Endothelial cell of umbilical vein (primary cell): ENCODE data around the gene METTL24. TPM values are rescaled to one million over a fixed set of nuclear protein-coding genes. Genes with fewer than 3 reads are reported as not detected.

ENCODE experiments used
- BruUV-seq: library from RNA; stranded (reverse); fragments of 400-500 nt; replicated peaks from 2 replicates; lab custom pipeline; 2021; lab: Mats Ljungman, UMichigan
- CTCF ChIA-PET: fragments of 300-600, 350-600 bp; sonication (Branson Sonifier 250); formaldehyde crosslinking; loops from one replicate; lab custom pipeline; 2021; ENCODE audit warnings: antibody characterized with exemption, inconsistent platforms; lab: Charles Lee
- POLR2A ChIA-PET: fragments of 300-600, 350-600 bp; sonication (Branson Sonifier 250); formaldehyde crosslinking; loops from one replicate; lab custom pipeline; 2021; ENCODE audit warnings: antibody characterized with exemption, inconsistent platforms; lab: Charles Lee
- DNase-seq: peaks from one replicate; pipeline ENCODE4 v3.0.0-alpha.2; 2011; ENCODE audit warnings: low read depth, low spot score
- FAIRE-seq: peaks from 2 replicates; lab custom pipeline; 2011; peaks lifted over from hg19 to GRCh38; lab: Jason Lieb, UNC
- H2AFZ ChIP-seq: 2 replicates; pipeline ENCODE4 v1.6.0; 2012; ENCODE audit warnings: low read depth, low read length, control low read depth, inconsistent platforms
- H3K27ac ChIP-seq: 2 replicates; pipeline ENCODE4 v1.5.1; 2011; ENCODE audit warnings: low read depth, mild to moderate bottlenecking, control low read depth, low read length, moderate library complexity; ENCODE audit not compliant: insufficient read depth
- H3K27me3 ChIP-seq, 2 experiments: 2 replicates each; pipeline versions ENCODE4 v1.6.0 to v1.6.1; 2011; ENCODE audit warnings: low read length in 2 of 2, mixed read lengths in 1 of 2; ENCODE audit not compliant: control insufficient read depth in 2 of 2, insufficient read depth in 2 of 2
- H3K36me3 ChIP-seq, 2 experiments: 2 replicates in 1 of 2; 3 replicates in 1 of 2; pipeline ENCODE4 v1.5.1; 2011; ENCODE audit warnings: low read length in 2 of 2, mild to moderate bottlenecking in 1 of 2, moderate library complexity in 1 of 2; ENCODE audit not compliant: control insufficient read depth in 2 of 2, insufficient read depth in 2 of 2; ENCODE audit errors: extremely low read depth in 1 of 2
- H3K4me1 ChIP-seq: 3 replicates; pipeline ENCODE4 v1.5.1; 2011; ENCODE audit warnings: mild to moderate bottlenecking, low read length; ENCODE audit not compliant: control insufficient read depth, insufficient read depth; ENCODE audit errors: extremely low read depth
- H3K4me2 ChIP-seq: 2 replicates; pipeline ENCODE4 v1.6.1; 2011; ENCODE audit warnings: low read length, control low read depth, mixed read lengths; ENCODE audit not compliant: insufficient read depth
- H3K4me3 ChIP-seq, 3 experiments: fragments of 200-600 bp in 1 of 3; sonication (generic), shearing (Covaris generic) in 1 of 3; replicated peaks in 1 of 3; 2 replicates each; pipeline ENCODE4 v1.5.1; 2011 to 2016; ENCODE audit warnings: control low read depth in 3 of 3, low read length in 3 of 3, mild to moderate bottlenecking in 2 of 3, inconsistent platforms in 1 of 3, low read depth in 1 of 3, moderate library complexity in 1 of 3; ENCODE audit not compliant: insufficient read depth in 1 of 3
- H3K79me2 ChIP-seq: 2 replicates; pipeline ENCODE4 v1.6.0; 2012; ENCODE audit warnings: low read length, inconsistent platforms; ENCODE audit not compliant: control insufficient read depth, insufficient read depth
- H3K9ac ChIP-seq: replicated peaks from 2 replicates; pipeline ENCODE3; 2011; ENCODE audit warnings: low read length, control low read depth; ENCODE audit not compliant: insufficient read depth; ENCODE audit errors: extremely low read depth
- H3K9me1 ChIP-seq: replicated peaks from 3 replicates; pipeline ENCODE4 v1.6.0; 2011; ENCODE audit warnings: mild to moderate bottlenecking, low read length; ENCODE audit not compliant: control insufficient read depth, insufficient read depth; ENCODE audit errors: extremely low read depth
- H3K9me3 ChIP-seq: replicated peaks from 2 replicates; pipeline ENCODE4 v1.5.1; 2012; ENCODE audit warnings: low read length, inconsistent platforms; ENCODE audit not compliant: control insufficient read depth, insufficient read depth
- H4K20me1 ChIP-seq: replicated peaks from 2 replicates; pipeline ENCODE3; 2011; ENCODE audit warnings: mild to moderate bottlenecking, low read length; ENCODE audit not compliant: control insufficient read depth, insufficient read depth; ENCODE audit errors: extremely low read depth
- CTCF ChIP-seq, 2 donors: IDR thresholded peaks; 1 replicate in 1 of 2; 2 replicates in 1 of 2; pipeline ENCODE4 v1.5.1; 2011; ENCODE audit warnings: low read length in 2 of 2, mild to moderate bottlenecking in 2 of 2, moderate library complexity in 2 of 2, control low read depth in 1 of 2, inconsistent platforms in 1 of 2, low read depth in 1 of 2; ENCODE audit not compliant: insufficient read depth in 1 of 2; ENCODE audit errors: extremely low read depth in 1 of 2
- EZH2 ChIP-seq: IDR thresholded peaks from 2 replicates; pipeline ENCODE4 v1.6.1; 2012; ENCODE audit warnings: borderline replicate concordance, low read depth, mild to moderate bottlenecking, moderate library complexity, low read length, inconsistent platforms; ENCODE audit not compliant: severe bottlenecking
- FOS ChIP-seq: IDR thresholded peaks from 2 replicates; pipeline ENCODE4 v1.6.1; 2011; ENCODE audit warnings: mild to moderate bottlenecking, low read length, moderate library complexity, borderline replicate concordance; ENCODE audit not compliant: insufficient read depth
- GATA2 ChIP-seq: IDR thresholded peaks from 2 replicates; pipeline ENCODE4 v1.7.0; 2011; ENCODE audit warnings: low read depth, mild to moderate bottlenecking, moderate library complexity, mixed read lengths, low read length; ENCODE audit not compliant: insufficient read length, insufficient read depth
- JUN ChIP-seq: IDR thresholded peaks from 2 replicates; pipeline ENCODE4 v1.6.1; 2011; ENCODE audit warnings: borderline replicate concordance, low read depth; ENCODE audit not compliant: insufficient read length, insufficient read depth
- MYC ChIP-seq: IDR thresholded peaks from one replicate; pipeline ENCODE4 v1.6.1; 2011; ENCODE audit warnings: mild to moderate bottlenecking, low read depth, low read length
- POLR2A ChIP-seq: IDR thresholded peaks from 2 replicates; pipeline ENCODE4 v1.6.1; 2012; ENCODE audit warnings: low read depth, mild to moderate bottlenecking, control low read depth, low read length
- POLR2AphosphoS5 ChIP-seq: IDR thresholded peaks from 2 replicates; pipeline ENCODE4 v1.6.1; 2012; ENCODE audit warnings: low read depth, mild to moderate bottlenecking, control low read depth, low read length, moderate library complexity; ENCODE audit not compliant: insufficient read depth
- dilution Hi-C: fragments of 300-500 bp; cut with MboI; formaldehyde crosslinking; loops from one replicate; pipeline ENCODE4 v1.15.0; 2019; ENCODE audit warnings: low sequenced_read_pairs; ENCODE audit not compliant: extremely low pct_ligation_motif_present
- intact Hi-C: fragments of 100-400 bp; cut with micrococcal nuclease; formaldehyde crosslinking; loops from one replicate; pipeline ENCODE4 v1.10.0; 2022
- polyA plus RNA-seq, 4 experiments: library from polyadenylated mRNA; depleted of rRNA in 3 of 4; stranded (reverse) in 3 of 4; unstranded in 1 of 4; fragments of >200 nt; gene quantifications; 2 replicates each; pipeline versions ENCODE4 v1.2.1 to v1.2.3, GENCODE V29; 2011 to 2012; ENCODE audit warnings: missing spikeins in 1 of 4
- total RNA-seq: library from RNA; stranded (reverse); gene quantifications from 2 replicates; pipeline ENCODE4 v1.2.3, GENCODE V29; 2021

Gene METTL24
- total and polyA plus RNA-seq, 2 donors (not counting 3 experiments of a cell fraction or from before 2014, with no cell fraction given) = not detected

GRCh38 chr6:110338820-110339470, 19.2 kb downstream of the METTL24 start:
- no peak overlapping the region for H2AFZ ChIP-seq
- no peak overlapping the region for H3K27ac ChIP-seq
- H3K4me2 ChIP-seq = no peak overlapping the region
- H3K4me1 ChIP-seq = no peaks in the 10 kb centered on the region
- H3K9me3 ChIP-seq = no peaks in the 10 kb centered on the region
- ChIA-PET POLR2A (no interaction called here), CTCF (interaction anchor here (0.8 to 1.4 kb wide), 2 partner anchors 11 to 45 kb away, joined by 3 read pairs; no protein-coding TSS in a partner anchor)
- no peaks in the 10 kb centered on the region for H3K9me1 ChIP-seq
- dilution Hi-C loops (no loop called here), intact Hi-C loops (no loop called here)
- no peaks in the 10 kb centered on the region for H3K79me2 ChIP-seq
- DNase-seq = no peak
- peaks cover 10 to 18% of the 10 kb centered on the region in 2 experiments for H3K27me3 ChIP-seq
- H4K20me1 ChIP-seq = no peaks in the 10 kb centered on the region
- no peak for TF ChIP-seq POLR2A
- TF ChIP-seq MYC = no peak
- TF ChIP-seq POLR2AphosphoS5 = no peak
- no peak for TF ChIP-seq CTCF (IDR thresholded peaks at IDR 0.05; ENCODE audit: extremely low read depth in 1 of 2, insufficient read depth in 1 of 2, low read depth in 1 of 2, low read length in 2 of 2)
- TF ChIP-seq EZH2 = no peak
- no peak for TF ChIP-seq GATA2
- TF ChIP-seq JUN = no peak
- TF ChIP-seq FOS = no peak
- BruUV-seq = no TSS peak
- no peaks in the 10 kb centered on the region for H3K36me3 ChIP-seq
- no peak overlapping the region for H3K9ac ChIP-seq
- H3K4me3 ChIP-seq = no peak overlapping the region
- FAIRE-seq = no peak
